Fibroblast of gingiva (primary cell): ENCODE results near the gene RRAGD.
A peak's percentile ranks its signal among the peaks of the same experiment; 100 is the strongest.

ENCODE experiments used
- DNase-seq: peaks from one replicate; pipeline ENCODE4 v3.0.0-alpha.2; 2011; ENCODE audit warnings: low read depth

The RRAGD gene

DNA sequence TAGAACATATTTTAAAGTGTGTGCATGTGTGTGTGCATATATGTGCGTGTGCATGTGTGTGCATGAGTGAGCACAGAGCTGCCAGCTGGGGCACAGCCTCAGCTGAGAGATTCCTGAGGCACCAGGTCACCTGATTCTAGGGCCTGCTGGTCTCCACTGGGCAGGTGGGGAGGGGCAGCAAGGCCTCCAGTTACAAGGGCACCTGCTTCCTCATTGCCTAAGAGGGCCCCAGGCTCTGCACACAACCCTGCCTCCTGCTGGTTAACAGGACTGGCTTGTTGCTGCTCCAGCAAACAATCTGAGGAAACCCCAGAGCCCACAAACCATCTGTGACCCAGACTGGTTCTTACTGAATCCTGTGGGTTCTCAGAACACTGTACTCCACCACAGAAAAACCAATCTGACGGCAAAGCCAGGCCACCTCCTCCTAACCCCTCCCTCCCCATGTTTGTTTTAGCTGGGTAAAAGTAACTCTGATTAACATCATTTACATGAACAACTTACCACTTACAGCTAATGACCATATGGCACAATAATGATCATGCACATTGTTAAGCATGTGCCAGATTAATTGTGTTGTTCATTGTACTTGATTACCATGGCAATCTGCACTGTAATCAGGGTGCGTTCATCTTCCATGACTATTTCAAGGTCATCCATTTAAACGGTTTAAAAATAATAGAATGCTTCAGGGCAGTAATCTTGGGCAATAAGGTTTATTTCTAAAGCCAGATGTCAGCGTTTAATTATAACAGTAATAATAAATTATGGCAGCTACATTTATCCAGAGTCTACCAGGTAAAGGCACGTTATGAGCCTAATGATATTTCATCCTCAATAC lies 36.4 kb downstream of the RRAGD start:
- DNase-seq = no peak

DNA sequence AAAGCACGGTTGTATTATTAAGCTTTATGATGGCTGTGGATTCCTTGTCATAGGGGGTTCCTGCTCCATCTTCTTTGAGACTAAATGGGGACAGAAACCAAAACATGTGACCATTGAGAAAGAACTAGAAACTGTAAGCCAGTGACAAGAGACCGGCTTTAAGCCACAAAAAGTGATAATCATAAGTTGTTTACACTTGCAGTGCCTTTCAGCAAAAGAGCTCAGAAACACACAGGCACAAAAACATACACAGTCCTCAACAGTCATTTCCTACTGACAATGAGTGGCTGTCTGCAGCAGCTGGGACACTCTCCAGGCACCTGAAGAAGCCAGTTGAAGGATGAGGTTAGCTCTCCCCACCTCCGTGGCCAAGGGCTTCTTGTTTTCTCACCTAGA lies 39.6 kb downstream of the RRAGD start:
- no peak for DNase-seq

DNA sequence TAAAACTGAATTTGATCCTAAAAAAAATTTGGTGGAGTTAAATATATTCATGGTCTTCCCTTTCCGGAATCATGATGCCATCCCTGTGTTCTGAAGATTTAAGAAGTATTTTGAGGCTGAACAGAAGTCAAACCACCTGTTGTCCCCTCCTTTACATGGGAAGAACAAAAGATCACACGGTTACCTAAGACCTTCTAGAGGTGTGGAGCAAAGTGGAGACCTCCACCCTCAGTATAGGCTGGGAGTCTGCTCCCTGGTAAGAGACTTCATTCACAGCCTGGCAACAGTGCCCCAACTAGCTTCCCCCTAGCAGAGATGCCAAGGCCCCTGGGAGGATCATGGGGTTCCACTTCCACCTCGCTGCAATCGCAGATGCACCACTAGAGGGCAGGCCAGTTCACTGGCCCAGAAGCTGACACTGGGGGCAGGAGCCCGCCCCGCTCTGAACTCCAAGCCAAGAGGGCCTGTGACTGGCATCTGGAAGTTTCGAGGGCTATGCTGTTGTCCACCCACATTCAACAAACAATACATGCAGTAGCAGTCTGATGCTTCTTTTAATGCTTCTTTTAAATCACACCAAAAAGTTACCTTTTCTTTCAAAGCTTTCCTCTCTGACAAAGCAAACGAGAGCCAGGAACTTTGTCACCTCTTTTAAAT lies 40.1 kb downstream of the RRAGD start:
- DNase-seq = peak; percentile 58

- peak; percentile 58 for DNase-seq
Measured at GRCh38 chr6:89368999-89369398, 43.1 kb downstream of the RRAGD start.

GRCh38 chr6:89368107-89368506 lies 44.0 kb downstream of the RRAGD start:
- peak; percentile 24 for DNase-seq

DNA sequence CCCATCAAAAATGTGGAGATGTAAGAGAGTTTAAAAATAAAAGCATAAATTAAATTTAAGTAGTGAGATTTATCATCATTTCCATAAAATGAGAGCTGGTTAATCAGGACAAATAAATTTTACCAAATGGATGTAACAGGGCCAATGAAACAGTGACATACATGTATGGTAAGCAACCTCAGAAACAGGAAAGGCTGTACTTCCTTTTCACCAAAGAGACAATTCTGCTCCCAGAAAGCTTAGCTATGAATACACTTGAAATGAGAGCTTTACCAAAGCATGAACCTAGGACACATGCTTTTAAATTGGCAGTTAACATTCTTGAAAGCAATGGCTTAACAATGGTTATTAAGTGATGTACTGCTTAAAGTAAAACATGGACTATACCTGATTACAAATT lies 47.5 kb downstream of the RRAGD start:
- no peak for DNase-seq

GRCh38 chr6:89361171-89361570 lies 50.9 kb downstream of the RRAGD start:
- DNase-seq = no peak

GRCh38 chr6:89360415-89360999 lies 51.6 kb downstream of the RRAGD start:
- no peak for DNase-seq

DNA sequence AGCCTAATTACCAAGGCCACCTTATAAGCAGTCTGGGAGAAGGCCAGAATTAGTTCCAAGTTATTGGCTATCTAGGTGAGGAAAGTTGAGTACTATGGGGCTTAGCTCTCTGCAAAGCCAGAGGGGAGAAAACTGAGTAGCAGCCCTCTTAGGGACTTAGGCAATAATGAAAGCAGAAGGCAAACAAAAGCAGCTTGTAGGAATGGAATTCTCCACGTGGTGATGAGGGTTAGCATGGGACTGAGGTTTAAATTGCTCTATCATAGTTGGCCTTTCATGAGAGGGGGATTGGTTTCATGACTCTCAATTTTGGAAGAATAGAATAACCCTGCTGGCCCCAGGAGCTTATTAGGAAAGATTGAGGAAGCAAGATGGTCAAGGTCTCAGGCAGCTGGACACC lies 52.5 kb downstream of the RRAGD start:
- DNase-seq = no peak

DNA sequence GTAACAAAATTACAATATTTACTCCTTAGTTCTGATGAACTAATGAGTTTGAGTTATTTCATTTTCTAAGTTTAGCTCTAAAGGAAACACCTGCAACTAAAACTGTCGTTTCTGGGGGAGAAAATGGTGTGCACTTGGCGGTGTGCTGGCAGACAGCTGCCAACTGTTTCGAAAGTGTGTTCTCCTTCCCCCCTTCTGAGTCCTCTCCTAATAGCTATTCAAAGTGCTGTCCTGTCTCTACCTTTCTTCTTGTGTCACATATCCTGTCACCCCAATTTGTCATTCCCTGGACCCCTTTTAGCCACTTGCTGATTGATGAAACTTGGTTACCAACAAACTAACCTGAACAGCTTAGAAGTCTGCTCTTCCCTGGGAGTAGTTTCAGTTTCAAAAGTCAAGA lies 54.7 kb downstream of the RRAGD start:
- DNase-seq = no peak

DNA sequence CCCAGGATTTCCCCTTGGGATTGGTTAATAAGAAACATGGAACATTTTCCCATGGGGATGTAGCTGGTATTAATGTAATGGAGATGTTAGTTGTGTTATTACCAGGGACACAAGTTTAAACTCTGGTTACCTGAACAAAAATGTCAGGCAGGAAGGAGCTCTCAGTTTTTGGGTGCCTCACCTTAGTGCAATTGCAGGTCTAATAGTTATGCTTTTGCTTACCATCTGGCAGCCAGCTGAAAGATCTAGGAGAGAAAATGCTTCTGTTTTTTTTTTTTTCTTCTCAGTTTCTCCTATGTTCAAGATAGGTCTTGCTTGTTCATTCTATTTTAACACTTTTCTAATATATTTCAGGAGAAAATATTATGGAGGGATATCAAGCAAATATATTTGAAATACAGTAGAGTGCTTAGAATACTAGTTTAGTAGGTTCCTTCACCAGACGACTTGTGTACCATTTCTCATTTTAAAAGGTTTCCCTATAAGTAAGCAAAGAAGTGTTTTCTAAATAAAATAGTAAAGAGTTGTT lies 55.4 kb downstream of the RRAGD start:
- DNase-seq = no peak

DNA sequence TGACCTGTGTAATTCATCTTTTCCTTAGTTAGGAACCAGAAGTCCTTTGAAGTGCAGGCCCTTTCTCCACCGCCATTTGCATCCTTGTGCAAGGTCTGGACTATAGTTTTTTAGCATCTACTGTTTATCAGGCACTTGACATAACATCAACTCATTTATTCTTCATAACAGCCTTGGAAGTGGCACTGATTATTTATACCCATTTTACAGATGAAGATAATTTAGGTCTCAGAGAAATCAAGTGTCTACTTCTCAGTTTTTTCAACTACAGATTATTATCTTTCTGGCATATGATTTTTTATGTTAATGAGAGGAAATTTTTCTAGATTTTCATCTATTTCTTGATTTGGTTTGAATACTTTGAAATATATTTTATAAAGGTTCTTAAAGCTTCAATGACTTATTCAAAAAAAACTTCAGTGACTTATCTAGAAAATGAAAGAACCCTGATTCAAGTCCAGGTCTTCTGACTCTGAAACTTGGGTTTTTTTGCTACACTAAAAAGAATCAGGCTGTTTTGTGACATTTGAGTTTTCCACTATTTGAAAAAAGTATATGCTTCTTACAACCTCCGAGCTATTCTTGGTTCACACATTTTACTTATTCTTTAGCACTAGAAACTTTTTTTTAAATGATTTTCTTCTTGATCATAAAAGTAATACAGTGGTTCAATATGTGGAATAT lies 56.4 kb downstream of the RRAGD start:
- no peak for DNase-seq

DNA sequence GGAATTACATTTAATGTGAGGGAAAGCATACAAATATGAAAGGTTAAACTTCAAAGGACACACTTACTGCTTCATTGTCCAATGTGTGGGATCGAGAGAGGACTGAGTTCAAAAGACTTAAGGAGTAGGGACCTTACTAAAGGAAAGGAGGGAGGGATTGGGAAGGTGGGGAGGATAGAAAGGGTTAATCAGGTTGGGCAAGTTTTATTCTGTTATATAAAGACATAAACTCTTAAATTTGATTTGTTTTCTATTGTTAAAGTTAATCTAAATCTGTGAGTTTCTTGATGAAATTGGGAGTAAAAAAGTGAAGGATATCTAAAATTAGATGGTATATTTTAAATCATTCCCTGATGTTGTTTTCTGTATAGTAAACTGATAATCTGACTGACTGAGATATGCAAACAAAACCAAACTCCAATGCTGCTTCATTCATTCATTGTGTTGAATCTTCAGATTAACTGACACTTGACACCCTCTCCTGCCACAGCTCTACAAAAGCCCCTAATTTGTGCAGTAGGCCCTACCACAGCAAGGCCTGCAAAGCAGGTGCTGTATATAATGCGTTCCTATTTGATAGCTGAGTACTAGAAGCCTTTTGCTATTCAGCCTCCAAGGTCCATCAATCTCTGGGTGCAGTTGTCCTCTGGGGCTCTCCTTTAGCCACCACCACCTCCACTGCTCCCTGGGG lies 58.2 kb downstream of the RRAGD start:
- no peak for DNase-seq

DNA sequence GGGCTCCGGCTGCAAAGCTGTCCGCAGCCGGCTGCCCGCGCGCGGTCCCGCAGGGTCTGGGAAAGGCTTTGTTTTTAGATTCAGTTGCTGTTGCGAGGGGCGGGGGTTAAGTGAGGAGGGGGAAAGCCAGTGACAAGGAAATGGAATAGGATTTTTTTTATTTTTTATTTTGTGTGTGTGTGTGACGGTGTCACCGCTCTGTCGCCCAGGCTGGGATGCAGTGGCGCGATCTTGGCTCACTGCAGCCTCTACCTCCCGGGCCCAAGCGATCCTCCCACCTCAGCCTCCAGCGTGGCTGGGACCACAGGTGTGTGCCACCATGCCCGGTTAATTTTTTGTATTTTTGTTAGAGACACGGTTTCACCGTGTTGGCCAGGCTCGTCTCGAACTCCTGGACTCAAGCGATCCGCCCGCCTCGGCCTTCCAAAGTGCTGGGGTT lies 58.9 kb downstream of the RRAGD start:
- DNase-seq = no peak

DNA sequence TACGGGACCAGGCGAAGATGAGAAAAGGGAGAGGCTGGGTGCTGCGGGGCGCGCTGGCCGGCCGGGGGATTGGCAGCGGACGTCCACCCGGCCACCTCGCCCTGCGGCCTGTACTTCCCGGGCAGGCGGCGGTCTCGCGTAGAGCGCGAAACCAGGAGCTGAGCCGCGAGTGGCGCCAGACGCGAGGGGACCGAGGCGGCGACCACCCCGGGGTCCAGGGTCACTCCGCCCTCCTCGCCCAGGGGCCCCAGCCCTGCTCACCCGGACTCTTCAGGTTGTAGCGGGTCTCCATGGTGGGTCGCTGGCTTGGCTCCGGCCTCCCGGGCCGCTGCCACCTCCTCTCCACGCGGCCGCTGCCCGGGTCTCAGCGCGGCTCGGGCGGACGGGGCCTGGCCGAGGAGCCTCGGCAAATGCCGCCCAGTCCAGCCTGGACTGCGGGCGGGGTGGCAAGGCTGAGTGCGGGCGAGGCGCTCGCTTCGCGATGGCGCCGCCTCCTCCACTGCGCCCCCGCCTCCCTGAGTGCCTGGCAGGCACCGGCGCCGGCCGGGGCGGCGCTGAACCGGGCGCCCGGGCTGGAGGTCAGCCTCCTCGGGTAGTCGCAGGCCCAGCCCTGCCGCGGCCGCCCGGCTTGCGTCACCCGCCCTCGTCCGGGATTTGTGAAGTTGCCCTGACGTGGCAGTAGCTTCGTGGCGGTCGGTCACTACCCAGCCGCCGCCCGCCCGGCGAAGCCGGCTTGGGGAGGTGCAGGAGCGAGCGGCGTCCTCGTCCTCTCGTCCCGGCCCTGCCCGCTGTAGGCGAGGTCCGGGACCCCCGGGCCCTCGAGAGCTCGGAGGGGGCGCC lies 59.6 kb downstream of the RRAGD start, which contains the start of gene UBE2J1:
Gene UBE2J1, minus strand, starts transcription at position 445 of the 840 bp plus-strand sequence. Its CDS starts 153 bp downstream, at position 292.
- peak; percentile 97 for DNase-seq

GRCh38 chr6:89351671-89352277 lies 60.3 kb downstream of the RRAGD start:
- no peak for DNase-seq

DNA sequence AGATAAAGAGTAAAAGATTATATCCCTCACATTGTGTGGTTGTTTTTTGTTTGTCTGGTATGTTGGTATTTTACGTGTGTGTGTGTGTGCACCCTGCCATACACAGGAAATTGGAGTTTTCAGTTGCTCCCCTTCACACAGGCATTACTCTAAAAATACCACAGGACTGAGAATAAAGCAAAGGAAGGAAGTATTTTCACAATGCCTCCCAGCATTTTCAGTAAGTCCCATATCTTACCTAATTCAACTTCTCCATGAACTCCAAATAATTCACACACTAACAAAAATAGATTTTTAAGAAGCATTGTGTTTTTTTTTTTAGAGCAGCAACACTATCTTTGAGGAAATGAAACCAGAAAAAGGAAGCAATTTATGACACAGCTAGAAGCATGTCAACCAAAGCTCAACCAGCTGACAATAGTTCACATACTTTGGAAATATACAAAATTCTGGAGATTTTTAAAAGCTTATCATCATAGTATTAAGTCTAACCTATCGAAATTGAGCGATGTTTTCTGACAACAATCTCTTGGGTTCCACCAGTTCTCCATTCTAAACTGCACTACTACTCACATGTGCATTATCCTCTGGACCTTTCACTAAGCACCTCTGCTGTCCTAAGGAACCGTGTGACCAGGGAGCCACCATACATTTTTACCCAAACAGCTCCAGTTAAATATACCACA lies 61.6 kb downstream of the RRAGD start:
- no peak for DNase-seq

DNA sequence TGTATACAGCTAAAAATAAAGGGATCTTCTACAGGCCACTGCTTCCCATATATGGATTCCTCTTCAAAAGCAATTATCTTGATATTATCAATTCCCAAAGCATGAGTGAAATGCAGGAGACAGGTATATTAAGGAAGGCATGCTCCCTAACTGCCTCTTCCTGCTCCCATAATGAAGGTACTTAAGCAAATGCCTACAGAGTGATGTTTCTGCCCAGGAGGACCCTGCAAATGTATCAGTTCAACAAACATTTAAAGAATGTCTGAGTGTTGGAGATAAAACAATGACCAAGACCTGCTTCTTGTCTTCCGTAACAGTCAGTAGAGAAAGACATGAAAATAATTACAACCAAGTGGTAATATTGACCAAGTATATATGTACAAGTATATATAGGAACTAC lies 63.7 kb downstream of the RRAGD start:
- no peak for DNase-seq

- DNase-seq = no peak
Measured at GRCh38 chr6:89347825-89348224, 64.2 kb downstream of the RRAGD start.

DNA sequence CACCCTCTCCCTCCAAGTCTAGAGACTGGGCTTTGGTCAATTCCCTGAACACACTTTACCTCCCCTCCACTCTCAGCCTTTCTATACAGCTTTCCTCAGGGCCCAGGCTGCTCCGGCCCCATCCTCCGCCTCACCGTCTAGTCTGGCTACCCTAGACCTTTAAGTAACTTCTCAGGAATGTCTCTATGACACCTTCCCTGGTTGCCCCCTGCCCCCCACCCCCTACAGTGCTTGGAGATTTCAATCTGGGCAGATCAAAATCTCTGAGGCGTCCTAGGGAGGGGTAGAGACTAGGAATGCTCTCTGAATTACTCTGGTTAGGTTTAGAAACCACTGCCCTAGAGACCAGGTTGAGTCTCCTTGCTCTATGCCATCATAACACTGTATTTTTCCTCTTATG lies 65.6 kb downstream of the RRAGD start:
- DNase-seq = no peak
